SIG-M5 (cell line): Measurements from ENCODE around the gene ZNF678.
"Not testable (repeated sequence)": the region's sequence is repeated elsewhere in the genome, so short reads cannot be mapped to it uniquely, and the experiment has no call there.

Experiments
- DNase-seq: peaks from one replicate; lab custom pipeline; 2025; lab: John Stamatoyannopoulos, UW

Gene ZNF678

DNA sequence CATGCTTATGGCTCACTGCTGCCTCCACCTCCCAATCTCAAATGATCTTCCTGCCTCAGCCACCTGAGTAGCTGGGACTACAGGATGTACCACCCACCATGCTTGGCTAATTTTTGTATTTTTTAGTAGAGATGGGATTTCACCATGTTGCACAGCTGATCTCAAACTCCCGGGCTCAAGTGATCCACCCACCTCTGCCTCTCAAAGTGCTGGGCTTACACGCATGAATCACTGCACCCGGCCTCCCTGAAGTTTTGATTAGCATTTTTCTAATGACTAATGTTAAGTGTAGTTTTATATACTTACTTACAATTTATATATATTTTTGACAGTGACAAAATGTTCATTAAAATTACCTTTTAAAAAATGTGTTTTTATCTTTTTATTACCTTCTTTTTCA is 41.1 kb downstream of the ZNF678 start:
- DNase-seq = no peak

- not testable (repeated sequence) for DNase-seq
Observed at GRCh38 chr1:227606271-227606670, 42.9 kb downstream of the ZNF678 start.

DNA sequence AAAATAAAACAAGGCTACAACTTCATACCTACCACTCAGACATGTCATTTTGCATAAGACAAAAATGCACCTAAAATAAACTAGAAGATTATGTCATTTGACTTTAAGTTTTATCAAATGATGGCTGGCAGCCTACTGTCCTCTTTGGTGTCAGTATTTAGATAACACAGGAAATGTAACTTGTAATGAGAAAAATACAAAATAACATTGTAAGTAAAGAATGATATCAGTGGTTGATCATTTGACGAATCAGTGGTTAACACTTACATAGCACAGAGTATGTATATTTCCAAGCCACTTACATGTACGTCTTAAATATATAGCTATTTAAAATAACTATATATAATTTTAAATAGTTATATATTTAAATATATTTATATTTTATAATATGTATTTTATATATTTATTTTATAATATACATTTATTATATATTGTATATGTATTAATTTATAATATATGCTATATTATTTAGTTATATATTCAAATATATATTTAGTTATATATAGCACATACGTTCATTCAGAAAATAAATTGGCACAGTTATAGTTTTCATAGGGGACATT is 44.1 kb downstream of the ZNF678 start:
- no peak for DNase-seq

DNA sequence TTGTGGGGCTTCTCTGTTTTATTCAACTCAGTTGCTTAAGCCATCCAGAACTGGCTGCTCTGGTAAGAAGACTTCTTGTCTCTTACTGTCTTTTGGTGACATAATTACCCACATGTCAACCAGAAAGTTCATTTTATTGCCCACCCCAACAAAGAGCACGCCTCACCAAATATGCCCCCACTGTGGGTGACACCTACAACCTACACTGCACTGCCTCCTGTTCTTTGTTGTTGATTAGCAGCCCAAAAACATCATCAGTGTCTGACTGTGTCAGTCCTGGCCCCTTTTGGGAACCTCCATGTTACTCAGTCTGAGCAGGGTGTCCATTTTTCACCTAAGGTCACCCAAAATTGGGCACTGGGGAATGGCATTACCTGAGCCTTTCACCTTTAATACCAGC is 49.3 kb downstream of the ZNF678 start:
- DNase-seq = no peak

- DNase-seq = no peak
Observed at GRCh38 chr1:227613526-227613925, 50.2 kb downstream of the ZNF678 start.

GRCh38 chr1:227621211-227621610 is 57.9 kb downstream of the ZNF678 start:
- DNase-seq = no peak

DNA sequence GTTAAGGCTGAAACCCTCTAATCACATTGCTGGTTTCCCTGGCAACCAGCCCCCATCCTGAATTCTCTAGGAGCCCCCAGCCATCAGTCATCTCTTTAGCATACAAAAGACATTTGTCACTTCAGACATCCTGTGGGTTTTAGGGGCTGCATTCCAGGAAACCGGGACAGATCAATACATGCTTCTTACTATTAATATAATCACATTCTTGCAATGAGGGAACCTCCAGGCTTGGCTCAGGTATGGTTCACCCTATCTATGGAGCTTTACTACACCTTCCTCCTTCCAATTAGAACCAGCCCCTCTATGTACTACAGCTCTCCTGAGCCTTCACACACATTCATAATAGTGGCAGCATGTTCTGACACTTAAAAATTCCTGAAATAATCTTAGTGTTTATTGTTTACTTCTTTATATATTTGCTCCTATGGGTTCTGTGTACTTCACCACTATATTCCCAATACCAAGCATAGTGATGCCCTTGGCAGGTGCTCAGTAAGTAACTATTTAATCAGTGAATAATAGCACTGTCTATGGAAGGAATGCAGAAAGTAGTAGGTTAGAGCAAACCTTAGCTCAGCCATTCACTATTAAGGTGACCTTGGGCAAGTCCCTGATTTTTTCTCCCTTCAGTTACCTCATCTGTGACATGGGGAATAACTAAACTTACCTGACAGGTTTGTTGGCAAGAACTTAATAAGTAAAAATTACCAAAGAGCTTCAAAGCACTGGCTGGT is 59.6 kb downstream of the ZNF678 start:
- no peak for DNase-seq

DNA sequence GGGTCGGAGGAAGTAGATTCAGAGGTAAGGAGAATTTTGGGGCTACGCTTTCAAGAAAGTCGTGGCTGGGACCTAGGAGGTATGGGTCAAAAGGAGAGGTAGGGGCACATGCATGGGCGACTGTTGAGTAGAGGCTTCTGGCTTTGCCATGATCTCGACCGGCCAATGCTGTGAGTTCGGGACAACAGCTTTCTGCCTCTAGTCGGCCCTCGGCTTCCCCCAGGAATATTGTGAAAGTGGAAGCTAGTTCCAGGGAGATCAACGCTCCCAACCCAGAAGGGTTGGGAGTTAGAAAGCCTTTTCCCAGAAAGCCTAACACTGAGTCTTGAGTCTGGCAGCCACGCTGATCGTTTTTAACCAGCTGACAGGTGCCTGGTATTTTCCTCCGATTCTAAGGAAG is 69.0 kb downstream of the ZNF678 start:
- no peak for DNase-seq

- DNase-seq = no peak
Observed at GRCh38 chr1:227635596-227635995, 72.2 kb downstream of the ZNF678 start.

- DNase-seq = no peak
Observed at GRCh38 chr1:227654431-227654830, 91.1 kb downstream of the ZNF678 start.

GRCh38 chr1:227654858-227655752 is 91.7 kb downstream of the ZNF678 start:
- DNase-seq = no peak

DNA sequence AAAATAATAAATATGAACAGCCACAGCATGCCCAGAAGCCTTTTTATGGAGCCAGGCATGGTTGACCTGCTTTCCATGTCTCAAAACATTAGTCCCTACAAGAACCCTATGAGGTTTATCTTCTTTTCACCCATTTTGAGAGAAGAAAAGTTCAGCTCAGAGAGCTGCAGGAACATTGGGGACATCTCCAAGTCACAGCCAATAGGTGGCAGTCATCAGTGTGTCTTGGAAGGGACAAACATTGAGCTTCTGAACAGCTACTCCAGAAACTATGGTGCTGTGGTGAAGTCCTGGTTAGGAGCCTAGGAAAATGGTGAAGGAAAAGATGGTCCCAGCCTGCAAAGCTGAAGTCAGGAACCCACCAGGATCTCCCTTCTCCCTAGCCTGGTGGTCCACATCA is 98.1 kb downstream of the ZNF678 start:
- DNase-seq = no peak

DNA sequence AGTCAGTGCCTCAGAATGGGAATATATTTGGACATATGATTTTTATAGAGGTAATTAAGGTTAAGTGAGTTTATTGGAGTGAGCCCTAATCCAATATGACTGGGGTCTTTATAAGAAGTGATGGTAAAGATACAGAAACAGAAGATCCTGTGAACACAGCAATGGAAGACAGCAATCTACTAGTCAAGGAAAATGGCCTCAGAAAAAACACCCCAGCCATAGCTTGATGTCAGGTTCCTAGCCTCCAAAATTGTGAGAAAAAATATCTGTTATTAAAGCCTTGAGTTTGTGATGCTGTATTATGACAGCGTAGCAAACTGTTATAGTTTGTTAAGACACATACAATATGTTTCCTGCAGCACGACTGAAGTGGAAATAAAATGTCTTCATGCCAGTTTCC is 99.6 kb downstream of the ZNF678 start:
- DNase-seq = no peak

DNA sequence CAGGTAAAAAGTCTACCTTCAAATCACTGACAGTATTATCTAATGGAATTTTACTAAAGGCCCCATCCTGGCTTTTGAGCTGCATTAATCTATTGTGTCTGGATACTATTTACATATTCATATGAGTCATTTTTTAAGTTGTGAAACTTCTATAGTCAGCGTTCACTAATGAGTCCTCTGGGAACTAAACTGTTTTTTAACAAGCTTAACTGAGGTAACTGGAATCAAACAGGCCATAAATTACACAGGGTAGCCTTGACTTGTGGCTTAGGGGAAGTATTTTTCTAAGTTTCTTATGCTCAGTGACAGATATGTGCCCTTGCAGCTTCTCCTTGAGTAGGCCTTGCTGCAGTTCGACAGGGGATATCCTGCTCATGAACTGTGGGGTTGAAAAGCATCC is 102.9 kb downstream of the ZNF678 start:
- DNase-seq = no peak

GRCh38 chr1:227673441-227673840 is 110.1 kb downstream of the ZNF678 start:
- no peak for DNase-seq

DNA sequence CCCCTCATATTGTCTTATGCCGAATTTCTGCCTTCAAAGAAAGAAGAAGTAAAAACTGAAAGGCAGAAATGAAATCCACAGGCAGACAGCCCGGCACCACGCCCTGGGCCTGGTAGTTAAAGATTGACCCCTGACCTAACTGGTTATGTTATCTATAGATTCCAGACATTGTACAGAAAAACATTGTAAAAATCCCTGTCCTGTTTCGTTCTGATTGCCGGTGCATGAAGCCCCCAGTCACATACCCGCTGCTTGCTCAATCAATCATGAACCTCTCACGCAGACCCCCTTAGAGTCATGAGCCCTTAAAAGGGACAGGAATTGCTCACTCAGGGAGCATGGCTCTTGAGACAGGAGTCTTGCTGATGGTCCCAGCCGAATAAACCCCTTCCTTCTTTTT is 122.5 kb downstream of the ZNF678 start:
- no peak for DNase-seq

- DNase-seq = no peak
Observed at GRCh38 chr1:227697321-227697864, 134.0 kb downstream of the ZNF678 start.

GRCh38 chr1:227701631-227702030 is 138.3 kb downstream of the ZNF678 start:
- not testable (repeated sequence) for DNase-seq

GRCh38 chr1:227707846-227708245 is 144.5 kb downstream of the ZNF678 start:
- DNase-seq = no peak

DNA sequence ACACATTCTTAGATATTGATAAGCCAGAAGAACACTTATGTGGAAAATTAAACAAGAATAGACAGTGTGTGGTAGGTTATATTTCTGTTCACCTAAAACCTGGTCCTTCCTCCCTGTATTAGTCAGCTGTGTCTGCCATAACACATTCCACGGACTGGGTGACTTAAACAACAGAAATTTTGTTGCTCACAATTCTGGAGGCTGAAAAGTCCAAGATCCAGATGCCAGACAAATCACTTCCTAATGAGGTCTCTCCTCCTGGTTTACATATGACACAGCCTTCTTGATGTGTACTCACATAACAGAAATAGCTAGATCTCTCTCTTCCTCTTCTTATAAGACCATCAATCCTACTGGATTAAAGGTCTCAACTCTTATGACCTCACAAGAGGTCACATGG is 146.1 kb downstream of the ZNF678 start:
- no peak for DNase-seq

DNA sequence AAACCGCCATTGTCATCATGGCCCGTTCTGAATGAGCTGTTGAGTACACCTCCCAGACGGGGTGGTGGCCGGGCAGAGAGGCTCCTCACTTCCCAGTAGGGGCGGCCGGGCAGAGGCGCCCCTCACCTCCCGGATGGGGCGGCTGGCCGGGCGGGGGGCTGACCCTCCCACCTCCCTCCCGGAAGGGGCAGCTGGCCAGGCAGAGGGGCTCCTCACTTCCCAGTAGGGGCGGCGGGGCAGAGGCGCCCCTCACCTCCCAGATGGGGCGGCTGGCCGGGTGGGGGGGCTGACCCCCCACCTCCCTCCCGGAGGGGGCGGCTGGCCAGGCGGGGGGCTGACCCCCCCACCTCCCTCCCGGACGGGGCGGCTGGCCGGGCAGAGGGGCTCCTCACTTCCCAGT is 147.1 kb downstream of the ZNF678 start:
- not testable (repeated sequence) for DNase-seq

GRCh38 chr1:227712648-227713047 is 149.3 kb downstream of the ZNF678 start:
- DNase-seq = no peak

- no peak for DNase-seq
Observed at GRCh38 chr1:227718932-227719331, 155.6 kb downstream of the ZNF678 start.
